Lung (tissue), 12 donors: Measurements from ENCODE around the gene ACTR8. TPM values are rescaled to one million over a fixed set of nuclear protein-coding genes. Genes with fewer than 3 reads are reported as not detected.
A peak's percentile ranks its signal among the peaks of the same experiment; 100 is the strongest.

Experiments
- ATAC-seq: fragments of 200-7000 bp; cut with Tn5 transposase; one replicate; pipeline ENCODE4 v1.9.1; 2020; ENCODE audit warnings: moderate number of reproducible peaks; ENCODE audit not compliant: insufficient read depth, low FRiP score
- DNase-seq, 3 donors: peaks; one replicate each; pipeline ENCODE4 v3.0.0-alpha.2; 2013 to 2017
- H3K27ac ChIP-seq, 2 donors: one replicate each; pipeline ENCODE4 v1.5.1; 2013; ENCODE audit warnings: mild to moderate bottlenecking in 2 of 2, moderate library complexity in 2 of 2, control low read depth in 1 of 2, inconsistent platforms in 1 of 2, low read depth in 1 of 2, low read length in 1 of 2
- H3K27me3 ChIP-seq, 3 donors: one replicate each; pipeline ENCODE4 v1.5.1; 2013; ENCODE audit warnings: low read length in 2 of 3; ENCODE audit not compliant: control insufficient read depth in 3 of 3, insufficient read depth in 3 of 3
- H3K36me3 ChIP-seq, 4 donors: one replicate each; pipeline ENCODE4 v1.5.1; 2013; ENCODE audit warnings: low read length in 4 of 4, mild to moderate bottlenecking in 1 of 4, moderate library complexity in 1 of 4; ENCODE audit not compliant: control insufficient read depth in 4 of 4, insufficient read depth in 4 of 4
- H3K4me1 ChIP-seq, 5 donors: one replicate each; pipeline ENCODE4 v1.5.1; 2013; ENCODE audit warnings: low read length in 5 of 5, mild to moderate bottlenecking in 2 of 5, moderate library complexity in 1 of 5; ENCODE audit not compliant: control insufficient read depth in 5 of 5, insufficient read depth in 5 of 5
- H3K4me3 ChIP-seq: one replicate; pipeline ENCODE4 v1.5.1; 2013; ENCODE audit warnings: mild to moderate bottlenecking, control low read depth, moderate library complexity
- H3K9ac ChIP-seq, 2 donors: one replicate each; pipeline ENCODE4 v1.5.1; 2013; ENCODE audit warnings: low read length in 2 of 2, control low read depth in 1 of 2; ENCODE audit not compliant: insufficient read depth in 1 of 2
- H3K9me3 ChIP-seq, 4 donors: one replicate each; pipeline ENCODE4 v1.5.1; 2013; ENCODE audit warnings: low read length in 3 of 4, mild to moderate bottlenecking in 1 of 4, moderate library complexity in 1 of 4; ENCODE audit not compliant: control insufficient read depth in 4 of 4, insufficient read depth in 3 of 4
- CTCF ChIP-seq: IDR thresholded peaks from 2 replicates; pipeline ENCODE4 v1.5.1; 2012; ENCODE audit warnings: mild to moderate bottlenecking; ENCODE audit errors: control extremely low read depth, extremely low read depth
- WGBS, 2 donors: extraction: QIAGEN DNeasy Blood & Tissue Kit; methylation state at CpG; one replicate each; pipeline ENCODE4 v1.1.7; 2013; 5-methylcytosine and 5-hydroxymethylcytosine counted together
- polyA plus RNA-seq, 2 donors: library from polyadenylated mRNA; stranded (reverse); fragments of 200-250 nt; gene quantifications; one replicate each; pipeline ENCODE4 v1.2.1, GENCODE V29; 2013
- total RNA-seq, 2 donors: library from RNA; depleted of rRNA in 1 of 2; stranded (reverse); fragments of >200 nt in 1 of 2; gene quantifications; one replicate each; pipeline ENCODE4 v1.2.1, GENCODE V29; 2014 to 2021
- donor health status: control.
- donor health status: control.
- donor health status: Bipolar disorder and iron deficiency.
- donor health status: healthy.
- donor health status: DM: yes; HTN: yes; CAD: no.

The ACTR8 gene
- total and polyA plus RNA-seq, 4 donors: 12.4 to 28.8 (median 21.0) TPM

- H3K27me3 ChIP-seq: no peaks in the 10 kb centered on the region
- no peak for TF ChIP-seq CTCF
- WGBS, 2 donors: 95 to 98% methylated on average over 9 of the region's 9 CpGs
- H3K9ac ChIP-seq: no peak overlapping the region
- no peaks in the 10 kb centered on the region for H3K9me3 ChIP-seq
- no peak for DNase-seq
- no peak overlapping the region for H3K4me3 ChIP-seq
- no peak for ATAC-seq
- no peaks in the 10 kb centered on the region for H3K36me3 ChIP-seq
- H3K27ac ChIP-seq: no peak overlapping the region
- peaks cover 0 to 6% (median 0%) of the 10 kb centered on the region in 5 donors for H3K4me1 ChIP-seq
Measured at GRCh38 chr3:53836084-53836872, 45.7 kb downstream of the ACTR8 start.

- H3K9ac ChIP-seq: no peak overlapping the region
- DNase-seq (no peak), ATAC-seq (no peak)
- H3K4me3 ChIP-seq: no peak overlapping the region
- H3K9me3 ChIP-seq: no peaks in the 10 kb centered on the region
- TF ChIP-seq CTCF: no peak
- 88 to 100% methylated on average over 1 of the region's 1 CpG for WGBS, 2 donors
- H3K27ac ChIP-seq: no peak overlapping the region
- H3K27me3 ChIP-seq: no peaks in the 10 kb centered on the region
- peaks cover 0 to 4% (median 0%) of the 10 kb centered on the region in 5 donors for H3K4me1 ChIP-seq
- no peaks in the 10 kb centered on the region for H3K36me3 ChIP-seq
Measured at GRCh38 chr3:53835257-53835656, 46.7 kb downstream of the ACTR8 start.

- ATAC-seq: peak; percentile 32
Measured at GRCh38 chr3:53834429-53835095, 47.4 kb downstream of the ACTR8 start.

More at GRCh38 chr3:53834429-53835095, 47.4 kb downstream of the ACTR8 start:
- Histone ChIP-seq H3K36me3 (no peaks in the 10 kb centered on the region), H3K27ac (peak overlapping the region in 1 of 2 donors; percentile 19), H3K4me3 (no peak overlapping the region), H3K27me3 (no peaks in the 10 kb centered on the region), H3K9me3 (no peaks in the 10 kb centered on the region), H3K9ac (no peak overlapping the region), H3K4me1 (peaks cover 0 to 4% (median 0%) of the 10 kb centered on the region in 5 donors)
- no peak for TF ChIP-seq CTCF
- DNase-seq: no peak
- 46 to 82% methylated on average over 6 of the region's 6 CpGs for WGBS, 2 donors
